ENCODE results near the gene SNRPA1.
A peak's percentile ranks its signal among the peaks of the same experiment; 100 is the strongest.

Gene SNRPA1

GRCh38 chr15:101294731-101295606 lies at the start of gene SNRPA1:
TSS of gene SNRPA1 (minus strand) at chr15:101295248. CDS start at chr15:101295178, 70 bp downstream.
- DNase-seq = peak; percentile 99

- no peak for DNase-seq
Measured at GRCh38 chr15:101342056-101342455, 47.0 kb upstream of the SNRPA1 start.

GRCh38 chr15:101338502-101339057 lies 43.5 kb upstream of the SNRPA1 start:
- DNase-seq = no peak

- DNase-seq = no peak
Measured at GRCh38 chr15:101337976-101338375, 42.9 kb upstream of the SNRPA1 start.

- peak; percentile 62 for DNase-seq
Measured at GRCh38 chr15:101333907-101334789, 39.1 kb upstream of the SNRPA1 start.

GRCh38 chr15:101332061-101332467 lies 37.0 kb upstream of the SNRPA1 start:
- DNase-seq = no peak

GRCh38 chr15:101329867-101330380 lies 34.9 kb upstream of the SNRPA1 start:
- no peak for DNase-seq

GRCh38 chr15:101329309-101329863 lies 34.3 kb upstream of the SNRPA1 start:
- no peak for DNase-seq

GRCh38 chr15:101328001-101328400 lies 33.0 kb upstream of the SNRPA1 start:
- DNase-seq = no peak

GRCh38 chr15:101327147-101327740 lies 32.2 kb upstream of the SNRPA1 start:
- no peak for DNase-seq

- DNase-seq = no peak
Measured at GRCh38 chr15:101326462-101327146, 31.6 kb upstream of the SNRPA1 start.

GRCh38 chr15:101326026-101326315 lies 30.9 kb upstream of the SNRPA1 start:
- DNase-seq = no peak

GRCh38 chr15:101325263-101326025 lies 30.4 kb upstream of the SNRPA1 start:
- DNase-seq = no peak

- DNase-seq = no peak
Measured at GRCh38 chr15:101324524-101325177, 29.6 kb upstream of the SNRPA1 start.

GRCh38 chr15:101323793-101324523 lies 28.9 kb upstream of the SNRPA1 start:
- no peak for DNase-seq

GRCh38 chr15:101322854-101323477 lies 27.9 kb upstream of the SNRPA1 start:
- no peak for DNase-seq

- no peak for DNase-seq
Measured at GRCh38 chr15:101322016-101322695, 27.1 kb upstream of the SNRPA1 start.

GRCh38 chr15:101320501-101321052 lies 25.5 kb upstream of the SNRPA1 start:
- DNase-seq = peak; percentile 55

All from activated naive CD4-positive, alpha-beta T cell treated with anti-CD3 and anti-CD28 coated beads, Interleukin-2, amount 50 U/mL, for 16 hours (primary cell).